ENCODE data around the gene TCF4. TPM values are rescaled to one million over a fixed set of nuclear protein-coding genes. Genes with fewer than 3 reads are reported as not detected.

Gene TCF4
- total RNA-seq, 1 experiment from 2014 or later = 93.7 TPM

DNA sequence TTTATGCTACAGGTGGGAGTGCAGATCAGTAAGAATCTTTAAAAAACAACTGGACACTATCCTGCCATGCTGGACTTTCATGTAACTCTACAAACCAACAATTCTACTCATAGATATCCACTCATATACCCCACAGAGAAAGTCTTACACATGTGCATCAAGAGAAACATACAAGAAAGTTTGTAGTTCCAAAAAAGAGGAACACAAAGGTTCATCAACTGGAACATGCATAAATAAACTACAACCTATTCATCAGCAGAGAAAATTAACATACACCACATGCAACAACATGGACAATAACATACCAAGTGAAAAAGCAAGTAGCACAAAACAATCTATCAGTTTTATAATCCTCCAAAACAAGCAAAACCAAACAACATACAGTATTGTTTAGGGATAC is 17.0 kb downstream of the TCF4 start:
- Mint-ChIP-seq H3K9me3 (ENCODE audit: unreplicated experiment) (peaks cover 11% of the 10 kb centered on the region), H3K27me3 (ENCODE audit: insufficient read depth, unreplicated experiment) (no peaks in the 10 kb centered on the region), H3K4me3 (ENCODE audit: unreplicated experiment) (no peak overlapping the region), H3K4me1 (ENCODE audit: low read depth, unreplicated experiment) (peaks cover 6% of the 10 kb centered on the region), H3K27ac (ENCODE audit: unreplicated experiment) (no peak overlapping the region), H3K36me3 (ENCODE audit: insufficient read depth, unreplicated experiment) (peaks cover 7% of the 10 kb centered on the region)
- TF ChIP-seq, protein P1, sequence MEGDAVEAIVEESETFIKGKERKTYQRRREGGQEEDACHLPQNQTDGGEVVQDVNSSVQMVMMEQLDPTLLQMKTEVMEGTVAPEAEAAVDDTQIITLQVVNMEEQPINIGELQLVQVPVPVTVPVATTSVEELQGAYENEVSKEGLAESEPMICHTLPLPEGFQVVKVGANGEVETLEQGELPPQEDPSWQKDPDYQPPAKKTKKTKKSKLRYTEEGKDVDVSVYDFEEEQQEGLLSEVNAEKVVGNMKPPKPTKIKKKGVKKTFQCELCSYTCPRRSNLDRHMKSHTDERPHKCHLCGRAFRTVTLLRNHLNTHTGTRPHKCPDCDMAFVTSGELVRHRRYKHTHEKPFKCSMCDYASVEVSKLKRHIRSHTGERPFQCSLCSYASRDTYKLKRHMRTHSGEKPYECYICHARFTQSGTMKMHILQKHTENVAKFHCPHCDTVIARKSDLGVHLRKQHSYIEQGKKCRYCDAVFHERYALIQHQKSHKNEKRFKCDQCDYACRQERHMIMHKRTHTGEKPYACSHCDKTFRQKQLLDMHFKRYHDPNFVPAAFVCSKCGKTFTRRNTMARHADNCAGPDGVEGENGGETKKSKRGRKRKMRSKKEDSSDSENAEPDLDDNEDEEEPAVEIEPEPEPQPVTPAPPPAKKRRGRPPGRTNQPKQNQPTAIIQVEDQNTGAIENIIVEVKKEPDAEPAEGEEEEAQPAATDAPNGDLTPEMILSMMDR (IDR thresholded peaks at IDR 0.05; ENCODE audit: insufficient read depth in 1 of 2, low read depth in 1 of 2, low read length in 1 of 2, severe bottlenecking in 1 of 2, unreplicated experiment in 1 of 2) = no peak
- intact Hi-C loops (cut with micrococcal nuclease; ENCODE audit: unreplicated experiment) = no loop called here
- Histone ChIP-seq H3K9me3 (no peaks in the 10 kb centered on the region), H3K36me3 (ENCODE audit: control insufficient read depth, insufficient read depth, low read length) (no peaks in the 10 kb centered on the region), H3K4me3 (ENCODE audit: low read depth, low read length) (no peak overlapping the region), H3K27me3 (replicated peaks; ENCODE audit: control insufficient read depth, insufficient read depth, low read length) (no peaks in the 10 kb centered on the region), H3K4me1 (no peaks in the 10 kb centered on the region)
- CTCF ChIA-PET = no interaction called here
- BruUV-seq (replicated peaks) = no TSS peak
- POLR2A ChIA-PET = no interaction called here
- DNase-seq = no peak

DNA sequence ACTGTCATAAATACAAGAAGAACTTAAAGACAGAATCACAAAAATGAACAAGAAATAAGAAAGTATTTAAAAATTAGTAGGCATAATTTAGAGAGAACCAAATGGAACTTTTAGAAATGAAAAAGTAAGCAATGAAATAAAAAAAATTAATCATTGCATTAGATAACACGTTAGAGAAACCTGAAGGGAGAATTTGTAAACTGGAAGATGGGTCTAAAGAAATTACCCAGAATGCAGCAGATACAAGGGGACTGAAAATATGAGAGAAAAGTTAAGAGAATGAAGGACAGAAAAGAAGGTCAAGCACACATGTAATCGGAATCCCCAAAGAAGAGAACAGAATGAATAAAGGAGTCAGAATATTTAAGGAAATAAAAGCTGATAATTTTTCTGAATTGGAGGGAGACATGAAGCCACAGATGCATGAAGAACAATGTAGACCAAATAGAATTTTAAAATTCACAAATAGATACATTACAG is 21.5 kb downstream of the TCF4 start:
- Histone ChIP-seq H3K4me1 (no peaks in the 10 kb centered on the region), H3K9me3 (no peaks in the 10 kb centered on the region), H3K27me3 (replicated peaks; ENCODE audit: control insufficient read depth, insufficient read depth, low read length) (no peaks in the 10 kb centered on the region), H3K36me3 (ENCODE audit: control insufficient read depth, insufficient read depth, low read length) (no peaks in the 10 kb centered on the region), H3K4me3 (ENCODE audit: low read depth, low read length) (no peak overlapping the region)
- intact Hi-C loops (cut with micrococcal nuclease; ENCODE audit: unreplicated experiment) = no loop called here
- Mint-ChIP-seq H3K4me1 (ENCODE audit: low read depth, unreplicated experiment) (no peaks in the 10 kb centered on the region), H3K36me3 (ENCODE audit: insufficient read depth, unreplicated experiment) (peaks cover 14% of the 10 kb centered on the region), H3K9me3 (ENCODE audit: unreplicated experiment) (peaks cover 11% of the 10 kb centered on the region), H3K4me3 (ENCODE audit: unreplicated experiment) (no peak overlapping the region), H3K27me3 (ENCODE audit: insufficient read depth, unreplicated experiment) (no peaks in the 10 kb centered on the region), H3K27ac (ENCODE audit: unreplicated experiment) (no peak overlapping the region)
- DNase-seq = no peak
- POLR2A ChIA-PET = no interaction called here
- CTCF ChIA-PET = no interaction called here
- TF ChIP-seq, protein P1 (IDR thresholded peaks at IDR 0.05; ENCODE audit: insufficient read depth in 1 of 2, low read depth in 1 of 2, low read length in 1 of 2, severe bottlenecking in 1 of 2, unreplicated experiment in 1 of 2) = no peak
- BruUV-seq (replicated peaks) = no TSS peak

DNA sequence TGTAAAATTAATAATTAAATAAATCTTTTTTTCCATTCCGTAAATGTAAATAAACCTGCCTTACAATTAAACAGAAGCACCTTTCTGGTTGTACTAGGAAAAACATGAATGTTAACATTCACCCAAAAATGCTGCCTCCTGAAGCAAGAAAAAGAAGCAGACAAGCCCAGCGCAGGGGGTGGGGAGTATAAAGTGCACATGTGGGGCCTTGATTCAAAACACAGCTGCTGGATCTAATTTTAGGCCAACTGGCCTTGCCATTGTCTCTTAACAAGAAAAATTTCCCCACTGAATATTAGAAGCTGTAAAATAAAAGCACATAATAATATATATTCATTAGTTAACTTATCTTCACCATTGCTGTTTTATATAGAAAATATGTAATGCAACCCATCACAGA is 28.3 kb downstream of the TCF4 start:
- DNase-seq = no peak
- peaks cover 6% of the 10 kb centered on the region for H3K9me3 Mint-ChIP-seq (ENCODE audit: unreplicated experiment)
- ChIA-PET CTCF (no interaction called here), POLR2A (no interaction called here)
- H3K27me3 Mint-ChIP-seq (ENCODE audit: insufficient read depth, unreplicated experiment) = no peaks in the 10 kb centered on the region
- TF ChIP-seq, protein P1 (IDR thresholded peaks at IDR 0.05; ENCODE audit: insufficient read depth in 1 of 2, low read depth in 1 of 2, low read length in 1 of 2, severe bottlenecking in 1 of 2, unreplicated experiment in 1 of 2) = no peak
- no peak overlapping the region for H3K4me3 Mint-ChIP-seq (ENCODE audit: unreplicated experiment)
- H3K4me3 ChIP-seq (ENCODE audit: low read depth, low read length) = no peak overlapping the region
- H3K9me3 ChIP-seq = no peaks in the 10 kb centered on the region
- no peaks in the 10 kb centered on the region for H3K36me3 ChIP-seq (ENCODE audit: control insufficient read depth, insufficient read depth, low read length)
- no peak overlapping the region for H3K27ac Mint-ChIP-seq (ENCODE audit: unreplicated experiment)
- H3K36me3 Mint-ChIP-seq (ENCODE audit: insufficient read depth, unreplicated experiment) = peaks cover 7% of the 10 kb centered on the region
- no TSS peak for BruUV-seq (replicated peaks)
- H3K27me3 ChIP-seq (replicated peaks; ENCODE audit: control insufficient read depth, insufficient read depth, low read length) = no peaks in the 10 kb centered on the region
- intact Hi-C loops (cut with micrococcal nuclease; ENCODE audit: unreplicated experiment) = no loop called here
- H3K4me1 Mint-ChIP-seq (ENCODE audit: low read depth, unreplicated experiment) = no peaks in the 10 kb centered on the region
- no peaks in the 10 kb centered on the region for H3K4me1 ChIP-seq

Data from Caco-2 (cell line).